HepG2 (cell line): ENCODE results near the gene OS9.

ENCODE experiments used
- CHD2 ChIP-seq: IDR thresholded peaks from 2 replicates; pipeline ENCODE4 v1.6.1; 2011; ENCODE audit warnings: low read depth, low read length, improper control_type of control experiment
- SMARCC2 ChIP-seq: fragments of 450-650 bp; IDR thresholded peaks from 2 replicates; pipeline ENCODE4 v1.6.1; 2017; ENCODE audit warnings: antibody characterized with exemption, mild to moderate bottlenecking
- TF ChIP-seq, protein P1 (sequence below): sonication (generic); formaldehyde crosslinking; IDR thresholded peaks from 2 replicates; pipeline ENCODE4 v1.4.0; 2020; ENCODE audit warnings: missing genetic modification reagents
- TF ChIP-seq, protein P2 (sequence below): sonication (generic); formaldehyde crosslinking; IDR thresholded peaks from 2 replicates; pipeline ENCODE4 v1.4.0; 2020; ENCODE audit warnings: missing genetic modification reagents

- TF ChIP-seq, protein P1, sequence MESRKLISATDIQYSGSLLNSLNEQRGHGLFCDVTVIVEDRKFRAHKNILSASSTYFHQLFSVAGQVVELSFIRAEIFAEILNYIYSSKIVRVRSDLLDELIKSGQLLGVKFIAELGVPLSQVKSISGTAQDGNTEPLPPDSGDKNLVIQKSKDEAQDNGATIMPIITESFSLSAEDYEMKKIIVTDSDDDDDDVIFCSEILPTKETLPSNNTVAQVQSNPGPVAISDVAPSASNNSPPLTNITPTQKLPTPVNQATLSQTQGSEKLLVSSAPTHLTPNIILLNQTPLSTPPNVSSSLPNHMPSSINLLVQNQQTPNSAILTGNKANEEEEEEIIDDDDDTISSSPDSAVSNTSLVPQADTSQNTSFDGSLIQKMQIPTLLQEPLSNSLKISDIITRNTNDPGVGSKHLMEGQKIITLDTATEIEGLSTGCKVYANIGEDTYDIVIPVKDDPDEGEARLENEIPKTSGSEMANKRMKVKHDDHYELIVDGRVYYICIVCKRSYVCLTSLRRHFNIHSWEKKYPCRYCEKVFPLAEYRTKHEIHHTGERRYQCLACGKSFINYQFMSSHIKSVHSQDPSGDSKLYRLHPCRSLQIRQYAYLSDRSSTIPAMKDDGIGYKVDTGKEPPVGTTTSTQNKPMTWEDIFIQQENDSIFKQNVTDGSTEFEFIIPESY (CRISPR knock-in tag), result no peak
- TF ChIP-seq SMARCC2, result no peak
- TF ChIP-seq, protein P2, sequence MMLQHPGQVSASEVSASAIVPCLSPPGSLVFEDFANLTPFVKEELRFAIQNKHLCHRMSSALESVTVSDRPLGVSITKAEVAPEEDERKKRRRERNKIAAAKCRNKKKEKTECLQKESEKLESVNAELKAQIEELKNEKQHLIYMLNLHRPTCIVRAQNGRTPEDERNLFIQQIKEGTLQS, result no peak
- TF ChIP-seq CHD2, result no peak
These were observed 46.1 kb downstream of the OS9 start for GRCh38 chr12:57739914-57740538.
